ENCODE data around the gene PJA2.

The PJA2 gene

GRCh38 chr5:109396965-109397364 lies 12.8 kb downstream of the PJA2 start:
- TF ChIP-seq CTCF (IDR thresholded peaks at IDR 0.05; ENCODE audit: insufficient read depth, low read depth, low read length, missing control alignments) = no peak
- no peak overlapping the region for H3K4me3 ChIP-seq (ENCODE audit: low read depth, low read length)
- DNase-seq (ENCODE audit: low read depth) = no peak

- TF ChIP-seq CTCF (IDR thresholded peaks at IDR 0.05; ENCODE audit: insufficient read depth, low read depth, low read length, missing control alignments) = no peak
- no peak overlapping the region for H3K4me3 ChIP-seq (ENCODE audit: low read depth, low read length)
- DNase-seq (ENCODE audit: low read depth) = no peak
These were observed 15.0 kb downstream of the PJA2 start for GRCh38 chr5:109394806-109395205.

GRCh38 chr5:109390188-109390587 lies 19.6 kb downstream of the PJA2 start:
- no peak for DNase-seq (ENCODE audit: low read depth)
- TF ChIP-seq CTCF (IDR thresholded peaks at IDR 0.05; ENCODE audit: insufficient read depth, low read depth, low read length, missing control alignments) = no peak
- H3K4me3 ChIP-seq (ENCODE audit: low read depth, low read length) = no peak overlapping the region

- TF ChIP-seq CTCF (IDR thresholded peaks at IDR 0.05; ENCODE audit: insufficient read depth, low read depth, low read length, missing control alignments) = no peak
- no peak for DNase-seq (ENCODE audit: low read depth)
- no peak overlapping the region for H3K4me3 ChIP-seq (ENCODE audit: low read depth, low read length)
These were observed 21.4 kb downstream of the PJA2 start for GRCh38 chr5:109388407-109388806.

GRCh38 chr5:109387408-109387974 lies 22.3 kb downstream of the PJA2 start:
- H3K4me3 ChIP-seq (ENCODE audit: low read depth, low read length) = no peak overlapping the region
- DNase-seq (ENCODE audit: low read depth) = no peak
- TF ChIP-seq CTCF (IDR thresholded peaks at IDR 0.05; ENCODE audit: insufficient read depth, low read depth, low read length, missing control alignments) = no peak

- no peak for TF ChIP-seq CTCF (IDR thresholded peaks at IDR 0.05; ENCODE audit: insufficient read depth, low read depth, low read length, missing control alignments)
- no peak overlapping the region for H3K4me3 ChIP-seq (ENCODE audit: low read depth, low read length)
- no peak for DNase-seq (ENCODE audit: low read depth)
These were observed 31.7 kb downstream of the PJA2 start for GRCh38 chr5:109378095-109378494.

GRCh38 chr5:109374625-109375024 lies 35.1 kb downstream of the PJA2 start:
- TF ChIP-seq CTCF (IDR thresholded peaks at IDR 0.05; ENCODE audit: insufficient read depth, low read depth, low read length, missing control alignments) = no peak
- no peak overlapping the region for H3K4me3 ChIP-seq (ENCODE audit: low read depth, low read length)
- no peak for DNase-seq (ENCODE audit: low read depth)

All from GM12865 (cell line).